GM18909 (cell line): Measurements from ENCODE around the gene RMND5A.

Experiments
- ATAC-seq: cut with Tn5 transposase; IDR thresholded peaks from one replicate; pipeline ENCODE4 v1.9.1; 2021; ENCODE audit warnings: mild to moderate bottlenecking; ENCODE audit not compliant: unreplicated experiment, poor library complexity

Gene RMND5A

GRCh38 chr2:86719637-86720539, at the start of gene RMND5A:
Gene RMND5A, plus strand, starts transcription at chr2:86720291. Its CDS starts 377 bp downstream, at chr2:86720668.
- ATAC-seq = peak; percentile 89

GRCh38 chr2:86671337-86671981, 48.6 kb upstream of the RMND5A start:
- no peak for ATAC-seq

- ATAC-seq = no peak
Observed at GRCh38 chr2:86672027-86672545, 48.0 kb upstream of the RMND5A start.

GRCh38 chr2:86673011-86673410, 47.1 kb upstream of the RMND5A start:
- ATAC-seq = no peak

- no peak for ATAC-seq
Observed at GRCh38 chr2:86673986-86674670, 46.0 kb upstream of the RMND5A start.

- no peak for ATAC-seq
Observed at GRCh38 chr2:86675104-86675503, 45.0 kb upstream of the RMND5A start.

- ATAC-seq = no peak
Observed at GRCh38 chr2:86675511-86676015, 44.5 kb upstream of the RMND5A start.

GRCh38 chr2:86677816-86678215, 42.3 kb upstream of the RMND5A start:
- no peak for ATAC-seq

- ATAC-seq = no peak
Observed at GRCh38 chr2:86679036-86679435, 41.1 kb upstream of the RMND5A start.

- no peak for ATAC-seq
Observed at GRCh38 chr2:86685351-86685750, 34.7 kb upstream of the RMND5A start.

GRCh38 chr2:86686460-86686859, 33.6 kb upstream of the RMND5A start:
- no peak for ATAC-seq

- no peak for ATAC-seq
Observed at GRCh38 chr2:86686905-86687304, 33.2 kb upstream of the RMND5A start.

GRCh38 chr2:86695053-86695691, 24.9 kb upstream of the RMND5A start:
- ATAC-seq = no peak

GRCh38 chr2:86697551-86698104, 22.5 kb upstream of the RMND5A start:
- ATAC-seq = no peak

- no peak for ATAC-seq
Observed at GRCh38 chr2:86700690-86701089, 19.4 kb upstream of the RMND5A start.

GRCh38 chr2:86703704-86704361, 16.3 kb upstream of the RMND5A start:
- no peak for ATAC-seq

- ATAC-seq = no peak
Observed at GRCh38 chr2:86704459-86704971, 15.6 kb upstream of the RMND5A start.

GRCh38 chr2:86706220-86706619, 13.9 kb upstream of the RMND5A start:
- no peak for ATAC-seq

- ATAC-seq = no peak
Observed at GRCh38 chr2:86706935-86707334, 13.2 kb upstream of the RMND5A start.
